Medulla oblongata (tissue), 1 donor: Measurements from ENCODE around the gene C1orf21.
A peak's percentile ranks its signal among the peaks of the same experiment; 100 is the strongest.

Experiments
- DNase-seq: peaks from one replicate; pipeline ENCODE4 v3.0.0-alpha.2; 2015; ENCODE audit errors: extremely low spot score

C1orf21 gene

DNA sequence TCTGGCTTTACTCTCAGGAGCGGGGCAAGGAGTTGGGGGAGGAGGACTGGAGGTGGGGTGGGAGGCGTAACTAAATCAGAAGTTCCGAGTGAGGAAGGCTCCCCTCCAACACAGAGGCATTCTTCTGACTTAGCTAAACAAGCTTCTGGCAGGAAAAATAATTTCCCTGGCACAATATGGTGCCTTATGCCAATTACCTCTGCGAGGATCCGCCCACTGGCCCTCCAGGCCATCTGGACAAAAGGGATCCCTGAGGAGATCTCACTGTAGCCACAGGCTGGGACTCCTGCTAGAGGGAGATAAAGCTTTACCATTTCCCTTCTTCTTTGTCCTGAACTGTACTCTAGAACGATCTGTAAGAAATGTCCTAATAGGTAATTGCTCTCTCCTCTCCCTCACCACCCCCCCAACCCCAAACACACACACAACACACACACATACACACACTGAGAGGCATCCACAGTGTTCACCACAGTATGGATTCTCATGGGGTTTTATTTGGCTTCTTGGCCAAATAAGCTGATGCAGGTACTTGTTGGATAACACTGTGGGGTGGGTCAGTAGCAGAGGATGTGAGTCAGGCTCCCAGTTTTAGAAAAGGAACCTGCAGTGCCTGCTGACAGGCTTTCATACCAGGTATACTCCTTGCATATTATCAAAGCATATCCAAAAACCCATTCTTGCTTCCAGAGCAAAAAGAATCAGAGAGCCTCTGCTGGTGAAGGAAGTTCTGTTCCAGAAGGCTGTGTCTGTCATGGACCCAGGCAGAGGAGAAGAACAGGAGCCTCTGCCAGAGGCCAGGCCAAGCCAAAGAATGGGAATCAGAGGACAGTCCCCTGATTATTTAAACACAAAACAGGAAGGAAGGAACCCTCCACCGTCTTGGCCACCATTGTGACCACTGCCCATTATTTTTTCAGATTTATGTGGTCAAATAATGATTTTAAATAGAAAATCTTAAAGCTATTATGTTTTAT, 169.1 kb downstream of the C1orf21 start:
- no peak for DNase-seq

DNA sequence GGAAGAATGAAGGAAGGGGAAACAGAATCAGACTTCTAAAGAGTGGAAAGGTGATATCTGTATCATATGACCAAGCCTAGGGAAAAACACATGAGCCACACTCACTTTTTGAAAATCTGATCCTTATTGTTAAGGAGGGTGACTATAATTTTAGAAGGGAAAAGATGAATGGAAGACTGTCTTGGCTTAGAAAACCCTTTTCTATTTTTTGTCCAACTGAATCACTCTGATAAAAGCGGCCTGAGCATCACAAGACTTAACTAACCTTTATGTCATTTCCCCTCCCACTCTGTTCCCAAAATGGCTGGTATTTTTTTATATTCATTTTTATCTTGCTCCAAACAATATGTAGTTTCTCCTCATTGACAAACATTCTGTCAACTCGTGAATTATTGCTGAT, 169.8 kb downstream of the C1orf21 start:
- no peak for DNase-seq

DNA sequence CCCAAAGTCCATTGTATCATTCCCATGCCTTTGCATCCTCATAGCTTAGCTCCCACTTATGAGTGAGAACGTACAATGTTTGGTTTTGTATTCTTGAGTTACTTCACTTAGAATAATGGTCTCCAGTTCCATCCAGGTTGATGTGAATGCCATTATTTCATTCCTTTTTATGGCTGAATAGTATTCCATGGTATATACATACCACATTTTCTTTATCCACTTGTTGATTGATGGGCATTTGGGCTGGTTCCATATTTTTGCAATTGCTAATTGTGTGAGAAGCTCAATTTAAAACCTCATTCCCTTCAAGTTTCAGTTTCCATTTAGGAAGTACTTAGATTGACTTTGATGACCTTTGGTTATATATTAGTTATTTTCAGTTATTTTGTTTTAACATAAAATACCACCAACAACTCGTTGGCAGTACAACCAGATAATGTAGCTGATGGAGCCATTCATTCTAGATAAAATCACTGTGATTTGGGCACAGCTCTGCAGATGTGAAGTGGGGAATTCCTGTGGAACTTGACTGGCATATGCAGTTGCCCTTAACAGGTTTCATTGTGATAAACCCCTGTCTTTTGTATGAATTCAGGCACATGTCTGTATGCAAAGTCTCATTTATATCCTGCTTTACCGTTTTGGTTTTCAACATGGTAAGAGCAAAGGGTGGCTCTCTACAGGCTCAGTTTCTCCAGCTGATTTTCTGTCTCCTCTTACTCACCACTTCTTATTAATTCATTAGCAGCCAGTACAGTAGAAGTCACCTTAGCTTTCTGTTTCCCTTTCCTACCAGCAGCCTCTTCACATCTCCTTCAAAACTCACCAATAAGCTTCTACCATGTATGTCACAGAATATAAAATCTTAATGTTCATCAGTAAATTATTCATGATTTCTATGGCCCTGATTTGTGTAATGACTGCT, 170.9 kb downstream of the C1orf21 start:
- no peak for DNase-seq

DNA sequence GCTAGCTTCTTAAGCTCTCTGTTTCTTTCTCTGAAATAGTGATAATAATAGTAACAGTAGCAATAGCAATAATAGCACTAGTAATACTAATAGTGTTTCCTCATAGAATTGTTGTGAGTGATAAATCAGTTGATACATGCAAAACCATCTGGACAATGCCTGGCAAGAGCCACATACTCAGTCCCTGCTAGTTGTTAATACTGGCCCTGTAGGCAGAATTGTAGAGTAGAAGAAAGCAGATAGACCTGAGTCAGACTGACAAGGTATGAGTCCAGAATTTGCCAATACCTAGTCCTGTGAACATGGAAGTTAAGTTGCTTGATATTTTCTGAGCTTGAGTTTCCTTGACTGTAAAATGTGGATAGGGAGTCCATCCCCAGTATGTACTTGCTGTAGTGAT, 171.9 kb downstream of the C1orf21 start:
- DNase-seq: no peak

DNA sequence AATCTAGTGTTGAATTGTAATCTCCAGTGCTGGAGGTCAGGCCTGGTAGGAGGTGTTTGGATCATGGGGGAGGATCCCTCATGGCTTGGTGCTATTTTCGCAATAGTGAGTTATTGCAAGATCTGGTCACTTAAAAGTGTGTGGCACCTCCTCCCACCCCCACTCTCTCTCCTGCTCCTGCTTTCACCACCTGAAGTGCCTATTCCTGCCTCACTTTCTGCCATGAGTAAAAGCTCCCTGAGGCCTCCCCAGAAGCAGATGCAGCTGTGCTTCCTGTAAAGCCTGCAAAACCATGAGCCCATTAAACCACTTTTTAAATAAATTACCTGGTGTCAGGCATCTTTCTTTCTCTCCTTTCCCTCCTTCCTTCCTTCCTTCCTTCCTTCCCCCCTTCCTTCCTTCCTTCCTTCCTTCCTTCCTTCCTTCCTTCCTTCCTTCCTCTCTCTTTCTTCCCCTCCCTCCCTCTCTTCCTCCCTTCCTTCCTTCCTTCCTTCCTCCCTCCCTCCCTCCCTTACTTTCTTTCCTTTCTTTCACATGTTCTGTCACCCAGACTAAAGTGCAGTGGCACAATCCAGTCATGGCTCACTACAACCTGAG, 172.4 kb downstream of the C1orf21 start:
- DNase-seq: no peak

DNA sequence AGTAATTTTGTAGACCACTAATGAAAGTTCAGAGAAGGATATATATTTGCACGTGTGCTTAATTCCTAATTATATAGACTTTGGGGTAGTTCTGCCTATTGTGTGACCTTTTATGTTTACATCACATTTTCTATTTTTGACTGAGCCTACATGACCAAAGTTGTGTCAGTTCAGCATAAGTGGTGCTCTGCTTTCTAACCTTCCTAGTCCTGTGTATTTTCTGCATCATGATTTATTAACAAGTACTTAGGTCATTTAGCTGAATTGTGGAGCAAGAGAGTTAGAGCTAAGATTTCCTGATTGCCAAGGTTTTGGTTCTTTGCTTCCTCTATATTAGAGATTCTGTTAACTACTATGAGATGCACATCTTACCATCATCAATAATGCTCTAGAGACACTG, 176.0 kb downstream of the C1orf21 start:
- DNase-seq: no peak

DNA sequence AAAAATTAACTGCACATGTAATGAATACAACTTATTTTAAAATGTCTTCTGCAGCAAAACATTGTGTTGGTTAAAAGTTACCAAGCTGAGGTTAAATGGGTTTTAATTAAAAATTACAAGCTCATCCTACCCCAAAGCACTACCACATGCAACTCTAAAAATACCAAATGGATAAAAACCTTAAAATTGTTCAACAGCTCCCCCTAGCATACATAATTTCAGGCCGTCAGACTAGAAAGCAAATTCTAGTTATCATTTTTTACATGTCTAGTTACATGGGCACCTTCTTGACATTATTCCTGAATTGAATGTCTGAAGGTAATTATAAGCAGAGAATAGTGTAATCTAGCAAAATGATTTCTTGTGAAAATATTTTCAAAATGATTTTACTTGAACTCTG, 176.5 kb downstream of the C1orf21 start:
- DNase-seq: peak; percentile 56

DNA sequence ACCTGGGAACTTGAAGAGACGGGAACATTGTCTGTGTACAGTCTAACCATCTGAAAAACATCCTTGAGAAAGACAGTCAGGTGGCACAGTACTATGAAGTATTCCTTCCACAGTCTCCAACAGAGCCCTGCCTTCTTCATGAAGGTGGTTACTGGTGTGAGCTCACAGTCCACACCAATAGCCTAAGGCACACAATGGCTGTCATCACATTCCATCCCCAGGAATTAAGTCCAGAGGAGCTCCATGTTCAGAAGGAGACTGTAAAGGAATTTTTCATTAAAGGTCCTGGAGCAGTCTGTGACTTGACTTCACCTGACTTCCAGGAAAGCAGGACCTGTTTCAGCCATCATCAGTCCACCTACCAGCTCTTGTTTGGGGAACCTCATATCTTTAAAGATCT, 180.2 kb downstream of the C1orf21 start:
- no peak for DNase-seq

DNA sequence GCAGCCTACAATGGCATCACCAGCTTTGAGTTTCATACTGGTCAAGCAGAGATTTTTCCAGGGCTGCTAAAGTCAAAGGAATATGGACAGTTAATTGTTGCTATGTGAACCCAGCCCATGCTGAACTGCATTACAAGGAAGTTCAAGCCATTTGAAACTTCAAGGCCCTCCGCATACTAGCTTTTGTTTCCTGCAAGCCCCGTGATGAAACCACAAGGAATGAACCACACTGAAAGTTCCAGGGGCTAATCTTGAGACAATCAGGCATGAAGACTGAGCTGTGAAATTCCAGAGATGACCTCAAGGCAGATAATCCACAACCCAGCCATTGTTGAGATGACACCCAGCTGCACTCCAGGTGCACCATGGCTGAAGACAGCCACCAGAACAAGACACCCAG, 180.8 kb downstream of the C1orf21 start:
- DNase-seq: no peak

DNA sequence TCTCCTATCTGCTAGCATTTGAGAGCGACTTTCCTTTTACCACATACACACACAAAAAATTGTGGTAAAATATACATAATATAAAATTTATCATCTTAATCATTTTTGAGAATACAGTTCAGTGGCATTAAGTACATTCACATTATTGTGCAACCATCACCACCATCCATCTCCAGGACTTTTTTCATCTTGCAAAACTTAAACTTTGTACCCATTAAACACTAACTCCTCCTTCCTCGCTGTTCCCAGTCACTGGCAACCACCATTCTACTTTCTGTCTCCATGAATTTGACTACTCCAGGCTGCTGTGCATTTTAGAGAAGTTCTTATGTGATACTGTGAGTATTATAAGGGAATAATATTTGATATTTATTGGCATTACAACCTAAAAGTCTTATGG, 181.3 kb downstream of the C1orf21 start:
- no peak for DNase-seq

DNA sequence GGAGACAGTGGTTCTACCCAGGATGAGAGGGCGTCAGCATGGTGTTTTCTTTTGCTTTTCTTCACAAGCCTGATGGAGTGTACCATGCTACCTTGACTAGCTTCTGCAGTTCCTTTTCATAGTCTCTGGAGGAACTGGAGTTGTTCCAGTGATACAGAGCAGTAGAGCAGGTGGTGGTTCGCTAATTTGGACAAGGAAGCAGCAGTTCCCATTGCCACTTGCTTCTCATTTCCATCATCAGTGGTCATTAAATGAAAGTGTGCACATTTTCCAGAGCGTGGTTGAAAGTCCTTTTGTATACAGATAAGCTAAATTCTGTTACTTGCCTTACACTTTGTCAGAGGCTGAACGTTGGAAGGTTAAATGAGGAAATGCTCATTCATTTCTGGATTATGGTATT, 182.3 kb downstream of the C1orf21 start:
- no peak for DNase-seq

DNA sequence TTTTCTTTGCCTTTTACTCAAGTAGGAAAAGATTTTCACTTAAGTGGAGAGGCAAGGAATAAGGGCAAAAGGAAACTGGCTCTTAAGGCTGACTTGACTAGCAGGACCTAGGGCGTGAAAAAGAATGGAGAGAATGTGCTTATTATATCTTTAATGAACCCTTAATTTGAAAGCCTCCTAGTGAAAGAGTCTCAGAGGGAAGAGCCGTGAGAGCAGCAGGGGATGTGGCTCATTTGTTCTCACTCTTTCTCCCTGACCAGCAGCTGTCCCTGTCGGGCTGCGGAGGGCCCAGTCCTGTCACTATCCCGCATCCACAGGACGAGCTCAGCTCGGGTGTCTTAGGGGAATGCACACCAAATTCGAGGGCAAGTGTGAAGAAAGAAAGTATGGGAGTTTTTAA, 187.8 kb downstream of the C1orf21 start:
- peak; percentile 27 for DNase-seq

DNA sequence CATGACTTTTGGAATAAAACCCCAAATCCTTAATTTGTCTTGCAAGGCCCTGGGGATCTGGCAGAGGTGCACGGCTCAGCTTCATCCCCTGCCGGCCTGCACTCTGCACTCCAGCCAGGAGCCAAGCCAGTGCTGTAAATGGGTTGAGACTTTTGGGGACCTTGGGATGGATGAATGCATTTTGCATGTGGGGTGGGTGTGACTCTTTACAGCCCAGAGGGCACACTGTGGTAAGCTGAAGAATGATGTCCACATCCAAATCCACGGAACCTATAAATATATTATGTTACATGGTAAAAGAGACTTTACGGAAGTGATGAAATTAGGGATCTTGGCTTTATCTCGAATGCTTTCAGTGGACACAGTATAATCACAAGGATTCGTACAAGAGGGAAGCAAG, 190.0 kb downstream of the C1orf21 start:
- DNase-seq: peak; percentile 17

DNA sequence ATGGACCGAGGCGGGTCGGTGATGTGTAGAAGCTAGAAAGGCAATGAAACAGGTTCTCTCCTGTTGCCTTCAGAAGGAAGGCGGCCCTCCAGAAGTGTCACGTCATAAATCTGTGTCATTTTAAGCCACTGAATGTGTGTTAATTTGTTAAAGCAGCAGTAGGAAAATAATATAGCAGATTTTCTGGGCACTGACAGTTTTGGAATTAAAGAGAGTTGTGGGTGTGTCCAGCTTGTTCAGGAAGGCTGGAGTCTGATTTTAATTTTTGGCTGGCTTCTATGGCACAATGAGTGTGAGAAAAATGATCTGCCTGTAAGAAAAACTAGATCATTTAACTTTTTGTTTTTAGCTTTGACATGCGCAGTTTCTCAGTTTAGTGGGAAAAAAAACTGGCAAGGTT, 190.5 kb downstream of the C1orf21 start:
- no peak for DNase-seq

DNA sequence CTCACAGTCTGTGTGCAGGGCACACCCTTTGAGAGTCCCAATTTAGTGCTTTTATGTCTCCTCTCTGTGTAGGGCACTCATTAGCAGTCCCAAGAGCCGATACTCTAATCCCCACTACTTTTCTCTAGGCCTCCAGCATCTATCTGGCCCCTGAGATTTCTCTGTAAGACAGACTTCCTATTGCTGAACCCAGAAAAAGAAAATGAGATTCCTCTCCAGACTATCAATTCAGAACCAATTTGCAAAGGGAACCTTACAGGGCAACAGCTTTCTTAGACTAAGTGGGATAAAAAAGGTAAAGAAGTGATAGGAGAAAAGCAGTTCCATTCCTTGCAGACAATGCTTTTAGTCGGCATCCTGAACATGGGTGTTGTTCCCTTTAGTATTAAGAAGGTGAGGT, 195.6 kb downstream of the C1orf21 start:
- DNase-seq: no peak

DNA sequence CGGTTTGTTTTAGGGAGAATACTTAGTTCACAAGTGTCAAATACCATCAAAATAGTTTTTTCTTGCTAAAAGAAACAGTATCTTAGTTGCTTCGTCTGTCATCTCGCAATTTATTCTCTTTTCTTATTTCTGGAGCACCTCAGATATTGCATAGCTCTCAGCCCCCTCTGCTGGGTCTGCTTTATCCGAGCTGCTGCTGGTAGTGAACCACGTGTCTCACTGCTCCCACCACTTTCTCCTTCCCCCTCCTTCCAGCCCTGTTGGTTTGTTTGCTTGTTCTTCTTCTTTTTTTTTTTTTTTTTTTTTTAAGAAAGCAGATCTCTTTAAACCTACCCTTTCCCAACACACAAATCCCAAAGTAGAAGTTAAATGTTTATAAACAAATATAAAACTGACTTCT, 197.0 kb downstream of the C1orf21 start:
- no peak for DNase-seq

DNA sequence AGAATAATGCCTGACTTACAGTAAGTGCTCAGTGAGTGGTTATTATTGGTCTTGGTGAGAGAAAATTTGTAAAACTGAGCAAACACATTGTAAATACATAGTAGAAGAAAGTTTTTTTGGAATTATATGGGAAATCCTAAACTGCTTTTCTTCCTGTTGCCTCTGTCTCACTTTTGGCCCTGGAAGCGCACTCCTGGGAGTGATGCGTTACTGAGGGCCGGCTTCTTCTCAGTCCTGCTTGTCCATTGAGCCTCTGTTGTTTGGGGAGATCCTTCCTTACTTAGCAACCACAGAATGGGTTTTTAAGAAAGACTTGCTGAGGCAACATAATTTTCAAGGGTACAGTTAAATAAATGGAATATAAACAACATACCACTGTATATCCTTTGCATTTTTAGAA, 201.9 kb downstream of the C1orf21 start:
- no peak for DNase-seq

DNA sequence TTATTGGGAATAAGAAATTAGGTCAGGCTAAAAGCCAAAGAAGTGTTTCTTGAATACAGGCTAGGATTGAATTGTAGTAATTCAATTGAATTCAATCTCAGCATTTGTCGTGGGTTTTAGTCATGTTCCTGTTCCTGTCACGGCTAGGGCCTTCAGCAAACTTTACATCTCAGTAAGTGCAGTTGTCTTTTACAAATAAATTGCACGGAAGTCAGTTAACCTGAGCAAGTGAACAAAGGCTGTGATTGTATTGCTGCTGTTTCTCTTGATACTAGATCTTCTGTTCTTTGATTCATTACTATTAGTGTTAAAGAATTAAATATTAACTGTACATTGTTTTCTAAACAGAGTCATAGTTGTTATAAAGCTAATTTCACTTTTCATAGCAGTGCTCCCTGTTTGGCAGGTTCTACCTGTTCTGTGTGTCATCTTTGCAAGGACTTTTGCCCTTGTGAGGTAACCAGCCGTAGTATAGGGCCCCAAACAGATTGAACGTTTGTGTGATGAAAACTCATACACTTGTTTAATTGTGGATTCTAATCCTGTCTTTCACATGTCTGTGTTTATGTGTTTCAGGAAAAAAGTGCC, 203.4 kb downstream of the C1orf21 start:
- no peak for DNase-seq

DNA sequence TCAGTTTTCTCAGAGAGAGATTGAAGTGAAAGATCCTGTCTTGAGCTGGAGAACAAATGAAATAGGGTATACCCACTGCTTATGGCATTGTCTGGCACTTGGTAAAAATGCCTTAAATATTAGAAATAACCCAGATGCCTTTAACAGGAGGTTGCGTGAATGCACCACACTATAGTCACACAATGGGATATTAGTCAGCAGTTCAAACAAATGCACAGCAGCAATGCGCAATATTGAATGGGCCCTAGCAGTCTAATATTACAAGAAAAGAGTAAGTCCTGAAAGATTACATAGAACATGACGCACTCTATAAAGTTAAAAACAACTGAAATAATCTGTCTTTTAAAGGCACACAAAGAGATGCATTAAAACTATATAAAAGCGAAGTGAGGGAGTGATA, 206.8 kb downstream of the C1orf21 start:
- DNase-seq: no peak

DNA sequence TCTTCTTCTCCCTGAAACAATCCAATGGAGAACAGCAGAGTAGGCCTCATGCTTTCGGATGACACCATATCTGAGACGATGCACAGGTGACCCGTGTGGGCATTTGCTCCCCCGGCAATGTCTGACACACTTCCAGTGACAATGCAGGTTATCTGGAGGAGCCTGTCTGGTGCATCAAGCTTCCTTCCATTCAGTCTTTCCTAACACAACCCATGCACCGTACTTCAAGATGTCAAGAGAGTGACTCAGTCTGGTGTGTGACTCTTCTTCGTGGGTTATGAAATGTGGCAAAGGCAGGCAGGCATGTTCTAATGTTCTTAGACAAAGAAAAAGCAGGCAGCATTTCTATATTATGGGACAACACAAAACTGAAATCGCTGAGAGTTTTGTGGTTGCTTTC, 208.8 kb downstream of the C1orf21 start:
- no peak for DNase-seq

DNA sequence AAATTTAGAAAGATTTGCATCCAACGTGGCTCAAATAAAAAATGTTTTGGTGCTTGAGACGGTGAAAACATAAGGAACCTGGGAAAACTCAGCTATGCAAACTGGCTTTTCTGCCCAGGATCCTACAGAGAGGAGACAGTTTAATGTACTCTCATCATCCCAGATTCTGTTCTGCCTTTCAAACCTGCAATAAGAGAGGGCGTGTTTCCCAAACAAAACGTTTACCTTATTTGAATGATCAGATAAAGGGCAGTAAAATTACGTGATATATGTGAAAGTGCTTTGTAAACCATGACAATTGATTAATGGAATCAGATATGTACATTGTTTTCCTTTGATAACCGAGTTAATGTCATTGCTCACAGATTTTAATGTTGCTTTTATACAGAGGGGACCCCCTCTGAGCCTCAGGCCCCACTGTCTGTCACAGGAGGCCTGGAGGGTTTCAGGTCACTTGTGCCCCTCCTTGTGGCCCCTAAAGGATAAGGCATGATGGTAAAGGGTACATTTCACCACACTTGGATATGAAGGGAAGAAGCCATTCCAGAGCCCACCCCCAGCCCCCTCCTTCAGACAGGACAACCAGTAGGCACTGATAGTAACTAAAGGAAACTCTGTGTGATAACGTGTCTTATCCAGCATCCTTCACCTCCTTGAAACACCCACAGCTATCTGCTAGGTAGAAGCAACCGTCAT, 210.3 kb downstream of the C1orf21 start:
- no peak for DNase-seq
